K562 (cell line): ENCODE data around the gene WDR47. TPM values are rescaled to one million over a fixed set of nuclear protein-coding genes. Genes with fewer than 3 reads are reported as not detected.

Experiments
- CBX3 ChIP-seq, 2 experiments: IDR thresholded peaks; 1 replicate in 1 of 2; 2 replicates in 1 of 2; pipeline ENCODE4 v1.6.1; 2012; ENCODE audit warnings: inconsistent platforms in 2 of 2, low read length in 2 of 2, borderline replicate concordance in 1 of 2, control low read depth in 1 of 2
- CBX5 ChIP-seq: IDR thresholded peaks from 2 replicates; pipeline ENCODE4 v1.6.1; 2014; ENCODE audit warnings: low read depth, borderline replicate concordance
- CEBPB ChIP-seq: fragments of 450-650 bp; IDR thresholded peaks from 2 replicates; pipeline ENCODE4 v1.6.1; 2016; ENCODE audit warnings: missing genetic modification characterization, missing compliant biosample characterization
- CHD2 ChIP-seq: IDR thresholded peaks from 2 replicates; pipeline ENCODE4 v1.6.1; 2011; ENCODE audit warnings: low read depth, low read length
- CXXC5 ChIP-seq: fragments of 250-450 bp; sonication (Bioruptor Pico); IDR thresholded peaks from 2 replicates; pipeline ENCODE4 v1.8.0; 2022; ENCODE audit warnings: inconsistent platforms, mild to moderate bottlenecking, moderate library complexity
- DDX20 ChIP-seq: fragments of 450-650 bp; IDR thresholded peaks from 2 replicates; pipeline ENCODE4 v1.6.1; 2016; ENCODE audit warnings: missing genetic modification characterization, low read depth, mild to moderate bottlenecking, missing compliant biosample characterization, moderate library complexity
- DIDO1 ChIP-seq: fragments of 450-650 bp; IDR thresholded peaks from 2 replicates; pipeline ENCODE4 v1.6.1; 2016; ENCODE audit warnings: low read depth, missing biosample characterization, missing genetic modification characterization
- FOXP1 ChIP-seq: sonication (generic); formaldehyde crosslinking; IDR thresholded peaks from 2 replicates; pipeline ENCODE4 v1.8.0; 2022; ENCODE audit warnings: mild to moderate bottlenecking, missing genetic modification reagents
- GATAD2A ChIP-seq: fragments of 450-650 bp; IDR thresholded peaks from 2 replicates; pipeline ENCODE4 v1.6.1; 2017
- HNRNPUL1 ChIP-seq: fragments of 200-400 bp; formaldehyde crosslinking; IDR thresholded peaks from 2 replicates; pipeline ENCODE4 v1.6.1; 2017; ENCODE audit warnings: low read length
- IRF2 ChIP-seq: sonication (generic); formaldehyde crosslinking; IDR thresholded peaks from 2 replicates; pipeline ENCODE4 v1.8.1; 2022; ENCODE audit warnings: mild to moderate bottlenecking, missing genetic modification reagents
- KLF16 ChIP-seq: IDR thresholded peaks from 2 replicates; pipeline ENCODE4 v1.6.1; 2016; ENCODE audit warnings: antibody characterized with exemption
- MED1 ChIP-seq: sonication (generic); formaldehyde crosslinking; IDR thresholded peaks from 2 replicates; pipeline ENCODE4 v1.8.1; 2023; ENCODE audit warnings: missing genetic modification reagents, borderline replicate concordance
- NELFE ChIP-seq: IDR thresholded peaks from 2 replicates; pipeline ENCODE4 v1.6.1; 2011; ENCODE audit warnings: mild to moderate bottlenecking; ENCODE audit not compliant: insufficient read depth, insufficient read length
- RBM25 ChIP-seq: fragments of 200-400 bp; formaldehyde crosslinking; IDR thresholded peaks from 2 replicates; pipeline ENCODE4 v1.6.1; 2018; ENCODE audit warnings: low read length, low read depth, moderate library complexity; ENCODE audit not compliant: severe bottlenecking
- ZKSCAN8 ChIP-seq: fragments of 200-800 bp; sonication (Bioruptor generic); IDR thresholded peaks from 2 replicates; pipeline ENCODE4 v1.6.1; 2016; ENCODE audit warnings: missing genetic modification characterization, missing compliant biosample characterization
- polyA plus RNA-seq, 8 experiments: library from polyadenylated mRNA; depleted of rRNA in 4 of 8; stranded (reverse) in 5 of 8; unstranded in 3 of 8; fragments of >200 nt; fragmentation: Nextera tagmentation in 2 of 8; fragmentation: Illumina TruSeq in 1 of 8; extraction: Ambion mirVana in 2 of 8; extraction: Trizol in 1 of 8; gene quantifications; 2 replicates each; pipeline versions ENCODE4 v1.2.1 to v1.2.3, GENCODE V29; 2011 to 2014; ENCODE audit warnings: inconsistent platforms in 1 of 8, missing spikeins in 1 of 8
- total RNA-seq, 7 experiments: library from RNA; depleted of rRNA in 6 of 7; stranded (reverse); fragments of >200 nt in 6 of 7; fragmentation: Illumina TruSeq in 2 of 7; extraction: Trizol in 2 of 7; gene quantifications; 2 replicates each; pipeline versions ENCODE4 v1.2.1 to v1.2.3, GENCODE V29; 2011 to 2021; ENCODE audit warnings: low replicate concordance in 1 of 7
- TF ChIP-seq, protein P1 (sequence below), 2 experiments: fragments of 450-650 bp in 1 of 2; sonication (generic) in 1 of 2; formaldehyde crosslinking in 1 of 2; IDR thresholded peaks; 2 replicates each; pipeline versions ENCODE4 v1.7.1 to v1.9.0; 2016 to 2022; ENCODE audit warnings: inconsistent platforms in 1 of 2, mild to moderate bottlenecking in 1 of 2, missing genetic modification reagents in 1 of 2
- TF ChIP-seq, protein P2 (sequence below): fragments of 250-450 bp; sonication (Bioruptor Pico); IDR thresholded peaks from 2 replicates; pipeline ENCODE4 v1.9.0; 2021; ENCODE audit warnings: mild to moderate bottlenecking

Gene WDR47
- total and polyA plus RNA-seq, 9 of the 15 experiments (the other 6 are each of a cell fraction or from before 2014, with no cell fraction given), result 1.3 to 10.1 (median 4.9) TPM

DNA sequence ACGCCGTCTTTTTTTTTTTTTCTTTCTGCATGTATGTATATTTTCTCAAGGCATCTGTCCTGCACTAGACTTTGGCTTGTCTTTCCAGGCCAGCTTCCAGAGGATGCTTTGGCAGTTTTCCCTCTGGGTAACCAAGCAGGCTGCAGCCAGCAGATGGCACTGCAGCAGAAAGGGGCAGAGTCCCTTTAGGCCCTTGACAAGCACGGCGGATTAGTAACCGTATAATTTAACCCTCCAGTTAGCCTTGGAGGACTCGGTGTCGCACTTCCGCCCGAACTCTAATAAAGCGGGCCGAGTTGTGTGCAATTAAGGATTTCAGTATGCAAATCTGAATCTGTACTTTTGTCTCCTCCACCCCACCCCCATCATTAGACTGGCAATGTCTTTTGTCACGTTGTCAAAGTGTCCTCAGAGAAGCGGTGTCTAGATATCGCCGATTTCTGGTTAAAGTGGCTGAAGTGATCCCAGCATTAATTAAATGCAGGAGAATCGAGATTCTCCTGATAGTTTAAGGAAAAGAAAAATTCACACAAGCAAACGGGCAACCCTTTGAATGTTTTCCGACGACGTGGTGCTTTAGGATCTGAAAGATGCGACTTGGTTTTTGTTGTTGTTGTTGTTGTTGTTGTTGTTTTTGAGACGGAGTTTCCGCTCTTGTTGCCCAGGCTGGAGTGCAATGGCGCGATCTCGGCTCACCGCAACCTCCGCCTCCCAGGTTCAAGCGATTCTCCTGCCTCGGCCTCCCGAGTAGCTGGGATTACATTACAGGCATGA lies 47.5 kb upstream of the WDR47 start (continued):
- TF ChIP-seq, protein P1, sequence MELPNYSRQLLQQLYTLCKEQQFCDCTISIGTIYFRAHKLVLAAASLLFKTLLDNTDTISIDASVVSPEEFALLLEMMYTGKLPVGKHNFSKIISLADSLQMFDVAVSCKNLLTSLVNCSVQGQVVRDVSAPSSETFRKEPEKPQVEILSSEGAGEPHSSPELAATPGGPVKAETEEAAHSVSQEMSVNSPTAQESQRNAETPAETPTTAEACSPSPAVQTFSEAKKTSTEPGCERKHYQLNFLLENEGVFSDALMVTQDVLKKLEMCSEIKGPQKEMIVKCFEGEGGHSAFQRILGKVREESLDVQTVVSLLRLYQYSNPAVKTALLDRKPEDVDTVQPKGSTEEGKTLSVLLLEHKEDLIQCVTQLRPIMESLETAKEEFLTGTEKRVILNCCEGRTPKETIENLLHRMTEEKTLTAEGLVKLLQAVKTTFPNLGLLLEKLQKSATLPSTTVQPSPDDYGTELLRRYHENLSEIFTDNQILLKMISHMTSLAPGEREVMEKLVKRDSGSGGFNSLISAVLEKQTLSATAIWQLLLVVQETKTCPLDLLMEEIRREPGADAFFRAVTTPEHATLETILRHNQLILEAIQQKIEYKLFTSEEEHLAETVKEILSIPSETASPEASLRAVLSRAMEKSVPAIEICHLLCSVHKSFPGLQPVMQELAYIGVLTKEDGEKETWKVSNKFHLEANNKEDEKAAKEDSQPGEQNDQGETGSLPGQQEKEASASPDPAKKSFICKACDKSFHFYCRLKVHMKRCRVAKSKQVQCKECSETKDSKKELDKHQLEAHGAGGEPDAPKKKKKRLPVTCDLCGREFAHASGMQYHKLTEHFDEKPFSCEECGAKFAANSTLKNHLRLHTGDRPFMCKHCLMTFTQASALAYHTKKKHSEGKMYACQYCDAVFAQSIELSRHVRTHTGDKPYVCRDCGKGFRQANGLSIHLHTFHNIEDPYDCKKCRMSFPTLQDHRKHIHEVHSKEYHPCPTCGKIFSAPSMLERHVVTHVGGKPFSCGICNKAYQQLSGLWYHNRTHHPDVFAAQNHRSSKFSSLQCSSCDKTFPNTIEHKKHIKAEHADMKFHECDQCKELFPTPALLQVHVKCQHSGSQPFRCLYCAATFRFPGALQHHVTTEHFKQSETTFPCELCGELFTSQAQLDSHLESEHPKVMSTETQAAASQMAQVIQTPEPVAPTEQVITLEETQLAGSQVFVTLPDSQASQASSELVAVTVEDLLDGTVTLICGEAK (IDR thresholded peaks at IDR 0.05), result peak; percentile 73
- TF ChIP-seq, protein P1 (CRISPR knock-in tag; IDR thresholded peaks at IDR 0.05), result no peak; the same call in 1 of the 2 replicates
- TF ChIP-seq, protein P2, sequence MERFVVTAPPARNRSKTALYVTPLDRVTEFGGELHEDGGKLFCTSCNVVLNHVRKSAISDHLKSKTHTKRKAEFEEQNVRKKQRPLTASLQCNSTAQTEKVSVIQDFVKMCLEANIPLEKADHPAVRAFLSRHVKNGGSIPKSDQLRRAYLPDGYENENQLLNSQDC, result no peak
- TF ChIP-seq RBM25 (no peak), NELFE (no peak), CHD2 (peak; percentile 9; the same call in 1 of the 2 replicates), KLF16 (no peak), CXXC5 (CRISPR knock-in tag) (0 out of 2 replicates have a peak, but pooled peaks have one; percentile 18), ZKSCAN8 (CRISPR knock-in tag) (no peak), CEBPB (tag) (no peak), MED1 (CRISPR knock-in tag) (no peak), CBX5 (0 out of 2 replicates have a peak, but pooled peaks have one; percentile 5), HNRNPUL1 (no peak), IRF2 (no peak), FOXP1 (peak; percentile 97), DIDO1 (tag) (0 out of 2 replicates have a peak, but pooled peaks have one; percentile 32), GATAD2A (no peak), CBX3 (IDR thresholded peaks at IDR 0.05; ENCODE audit: borderline replicate concordance in 1 of 2, low read length in 2 of 2) (peak in 1 of 2 experiments; percentile 91; a peak in 2 of 3 replicates), DDX20 (tag) (no peak)
